ENCODE measurements around the gene TMEM38B. TPM values are rescaled to one million over a fixed set of nuclear protein-coding genes. Genes with fewer than 3 reads are reported as not detected.

TMEM38B gene
- total RNA-seq, 4 donors from 2014 or later: 38.4 to 80.9 (median 60.2) TPM

GRCh38 chr9:105693435-105694189 lies 729 bp upstream of the TMEM38B start:
- Histone ChIP-seq H3K27me3 (no peaks in the 10 kb centered on the region), H3K36me3 (no peaks in the 10 kb centered on the region), H3K27ac (peak overlapping the region in 1 of 3 donors; percentile 77), H3K9me3 (no peaks in the 10 kb centered on the region), H3K4me3 (replicated peaks in 1 of 3) (peak overlapping the region in 2 of 3 donors; percentile 1 to 68), H3K4me1 (peaks cover 6 to 30% of the 10 kb centered on the region in 2 donors)
- TF ChIP-seq CTCF (IDR thresholded peaks at IDR 0.05): no peak
- no peak for TF ChIP-seq POLR2A (IDR thresholded peaks at IDR 0.05)
- 14 to 16% methylated on average over 15 of the region's 15 CpGs for WGBS, 2 donors
- DNase-seq: no peak
- intact Hi-C loops (cut with DNase I): no loop called here

GRCh38 chr9:105694848-105695581 lies 674 bp downstream of the TMEM38B start:
- intact Hi-C loops (cut with DNase I): no loop called here
- TF ChIP-seq POLR2A (IDR thresholded peaks at IDR 0.05) (peak in 1 of 2 donors; percentile 38), CTCF (IDR thresholded peaks at IDR 0.05) (no peak)
- Histone ChIP-seq H3K36me3 (no peaks in the 10 kb centered on the region), H3K4me1 (peaks cover 6 to 30% of the 10 kb centered on the region in 2 donors), H3K4me3 (replicated peaks in 1 of 3) (peak overlapping the region; percentile 18 to 68 (median 39)), H3K27ac (peak overlapping the region; percentile 37 to 82 (median 77)), H3K27me3 (no peaks in the 10 kb centered on the region), H3K9me3 (no peaks in the 10 kb centered on the region)
- 3 to 11% methylated on average over 10 to 34 of the region's 42 CpGs for WGBS, 2 donors
- peak; percentile 79 to 82 for DNase-seq

GRCh38 chr9:105696219-105696793 lies 2.0 kb downstream of the TMEM38B start:
- Histone ChIP-seq H3K4me3 (replicated peaks in 1 of 3) (no peak overlapping the region), H3K9me3 (no peaks in the 10 kb centered on the region), H3K36me3 (no peaks in the 10 kb centered on the region), H3K27me3 (no peaks in the 10 kb centered on the region), H3K4me1 (peaks cover 6 to 30% of the 10 kb centered on the region in 2 donors), H3K27ac (no peak overlapping the region)
- intact Hi-C loops (cut with DNase I): no loop called here
- DNase-seq: no peak
- TF ChIP-seq POLR2A (IDR thresholded peaks at IDR 0.05) (no peak), CTCF (IDR thresholded peaks at IDR 0.05) (no peak)
- WGBS, 2 donors: 96 to 97% methylated on average over 12 of the region's 12 CpGs

GRCh38 chr9:105697871-105698270 lies 3.5 kb downstream of the TMEM38B start:
- Histone ChIP-seq H3K27me3 (no peaks in the 10 kb centered on the region), H3K9me3 (no peaks in the 10 kb centered on the region), H3K4me1 (peaks cover 6 to 30% of the 10 kb centered on the region in 2 donors), H3K36me3 (no peaks in the 10 kb centered on the region), H3K27ac (peak overlapping the region; percentile 25 to 54 (median 49)), H3K4me3 (replicated peaks in 1 of 3) (no peak overlapping the region)
- 37 to 49% methylated on average over 4 of the region's 4 CpGs for WGBS, 2 donors
- TF ChIP-seq CTCF (IDR thresholded peaks at IDR 0.05) (no peak), POLR2A (IDR thresholded peaks at IDR 0.05) (no peak)
- intact Hi-C loops (cut with DNase I): no loop called here
- DNase-seq: no peak

All from thyroid gland (tissue), 4 donors.